OCI-LY7 (cell line): Measurements from ENCODE around the gene ORC3. TPM values are rescaled to one million over a fixed set of nuclear protein-coding genes. Genes with fewer than 3 reads are reported as not detected.

Experiments
- BruUV-seq: library from RNA; stranded (reverse); fragments of 400-500 nt; replicated peaks from 2 replicates; lab custom pipeline; 2021; lab: Mats Ljungman, UMichigan
- CTCF ChIA-PET: fragments of 300-600 bp; sonication (Branson Sonifier 250); formaldehyde crosslinking; loops from one replicate; lab custom pipeline; 2022; ENCODE audit warnings: antibody characterized with exemption; ENCODE audit not compliant: unreplicated experiment; lab: Charles Lee
- POLR2A ChIA-PET: fragments of 300-600 bp; sonication (Branson Sonifier 250); formaldehyde crosslinking; loops from one replicate; lab custom pipeline; 2022; ENCODE audit warnings: antibody characterized with exemption; lab: Charles Lee
- DNase-seq: peaks from one replicate; pipeline ENCODE4 v3.0.0-alpha.2; 2015; ENCODE audit warnings: low spot score
- H2AFZ ChIP-seq: fragments of 200-600 bp; sonication (generic), shearing (Covaris generic); 2 replicates; pipeline ENCODE4 v1.6.1; 2014; ENCODE audit warnings: mild to moderate bottlenecking, antibody characterized with exemption, low read length, moderate library complexity
- H3K27ac ChIP-seq: fragments of 200-600 bp; sonication (generic); 2 replicates; pipeline ENCODE4 v1.5.1; 2014; ENCODE audit warnings: mixed run types, low read depth, mild to moderate bottlenecking, moderate library complexity, low read length, inconsistent platforms; ENCODE audit not compliant: poor library complexity, severe bottlenecking
- H3K36me3 ChIP-seq: fragments of 200-600 bp; sonication (generic); 2 replicates; pipeline ENCODE4 v1.6.1; 2014; ENCODE audit warnings: mild to moderate bottlenecking, antibody characterized with exemption, low read length, moderate library complexity, mixed read lengths; ENCODE audit not compliant: insufficient read depth
- H3K4me1 ChIP-seq: fragments of 200-600 bp; sonication (generic); 2 replicates; pipeline ENCODE4 v1.5.1; 2014; ENCODE audit warnings: mild to moderate bottlenecking, low read length; ENCODE audit not compliant: insufficient read depth, poor library complexity, severe bottlenecking
- H3K4me2 ChIP-seq: fragments of 200-600 bp; sonication (generic); 2 replicates; pipeline ENCODE4 v1.6.1; 2014; ENCODE audit warnings: mild to moderate bottlenecking, low read length
- H3K4me3 ChIP-seq: fragments of 200-600 bp; sonication (generic); 2 replicates; pipeline ENCODE4 v1.5.1; 2014; ENCODE audit warnings: mild to moderate bottlenecking, low read depth, low read length; ENCODE audit not compliant: poor library complexity, severe bottlenecking
- H3K79me2 ChIP-seq: fragments of 200-600 bp; sonication (generic); 2 replicates; pipeline ENCODE4 v1.6.1; 2016; ENCODE audit warnings: low read depth, mild to moderate bottlenecking, low read length, moderate library complexity, mixed read lengths; ENCODE audit not compliant: insufficient read depth
- H3K9me2 ChIP-seq: fragments of 200-600 bp; sonication (generic); 2 replicates; pipeline ENCODE4 v1.6.1; 2016; ENCODE audit warnings: mild to moderate bottlenecking, low read length, mixed read lengths; ENCODE audit not compliant: insufficient read depth
- H3K9me3 ChIP-seq: fragments of 200-600 bp; sonication (generic); 2 replicates; pipeline ENCODE4 v1.6.1; 2014; ENCODE audit warnings: mild to moderate bottlenecking, mixed run types, low read length, mixed read lengths
- H4K20me1 ChIP-seq: fragments of 200-600 bp; sonication (generic); 2 replicates; pipeline ENCODE4 v1.6.1; 2014; ENCODE audit warnings: mild to moderate bottlenecking, antibody characterized with exemption, low read length, moderate library complexity, mixed read lengths; ENCODE audit not compliant: insufficient read depth
- EZH2phosphoT487 ChIP-seq: fragments of 200-600 bp; sonication (generic); IDR thresholded peaks from 2 replicates; pipeline ENCODE4 v1.6.1; 2018; ENCODE audit warnings: low read depth, borderline replicate concordance, mild to moderate bottlenecking, mixed run types, antibody characterized with exemption, low read length, moderate library complexity, mixed read lengths
- intact Hi-C: fragments of 100-400 bp; cut with micrococcal nuclease; formaldehyde crosslinking; loops from one replicate; pipeline ENCODE4 v1.10.0; 2022; ENCODE audit not compliant: unreplicated experiment
- total RNA-seq, 2 experiments: library from RNA; depleted of rRNA in 1 of 2; stranded (reverse); fragments of >200 nt in 1 of 2; shearing (Covaris generic) in 1 of 2; gene quantifications; 2 replicates each; pipeline ENCODE4 v1.2.3, GENCODE V29; 2014 to 2022
- TF ChIP-seq, protein P1 (sequence below): fragments of 200-600 bp; sonication (generic); conservative IDR thresholded peaks from 2 replicates; pipeline ENCODE4 v1.5.1; 2014; ENCODE audit warnings: mild to moderate bottlenecking, antibody characterized with exemption, low read length, moderate library complexity, mixed read lengths

ORC3 gene
- total RNA-seq, 2 experiments from 2014 or later = 34.8 to 45.0 TPM

DNA sequence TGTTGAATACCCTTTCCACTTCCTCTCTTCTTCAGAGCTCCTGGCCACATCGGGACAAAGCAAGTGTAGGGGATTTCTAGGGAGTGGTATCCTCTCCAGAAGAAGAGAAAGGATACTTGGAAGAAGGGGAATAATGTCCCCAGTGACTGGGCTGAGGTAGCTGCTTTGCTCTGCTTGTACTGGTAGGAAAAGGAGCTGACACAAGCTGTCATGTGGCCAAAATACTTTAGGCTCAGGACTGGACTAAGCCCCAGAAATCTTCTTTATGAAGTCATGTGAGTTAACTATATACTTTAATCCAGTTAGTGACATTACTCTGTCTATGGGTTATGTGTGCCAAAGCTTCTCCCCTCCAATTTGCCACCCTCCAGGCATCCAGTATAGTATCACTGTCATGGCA is 71.6 kb downstream of the ORC3 start:
- H3K9me3 ChIP-seq = no peaks in the 10 kb centered on the region
- H3K9me2 ChIP-seq = no peaks in the 10 kb centered on the region
- no peak overlapping the region for H3K27ac ChIP-seq
- intact Hi-C loops = no loop called here
- CTCF ChIA-PET = no interaction called here
- H3K79me2 ChIP-seq = no peaks in the 10 kb centered on the region
- H3K36me3 ChIP-seq = peaks cover 74% of the 10 kb centered on the region
- TF ChIP-seq, protein P1, sequence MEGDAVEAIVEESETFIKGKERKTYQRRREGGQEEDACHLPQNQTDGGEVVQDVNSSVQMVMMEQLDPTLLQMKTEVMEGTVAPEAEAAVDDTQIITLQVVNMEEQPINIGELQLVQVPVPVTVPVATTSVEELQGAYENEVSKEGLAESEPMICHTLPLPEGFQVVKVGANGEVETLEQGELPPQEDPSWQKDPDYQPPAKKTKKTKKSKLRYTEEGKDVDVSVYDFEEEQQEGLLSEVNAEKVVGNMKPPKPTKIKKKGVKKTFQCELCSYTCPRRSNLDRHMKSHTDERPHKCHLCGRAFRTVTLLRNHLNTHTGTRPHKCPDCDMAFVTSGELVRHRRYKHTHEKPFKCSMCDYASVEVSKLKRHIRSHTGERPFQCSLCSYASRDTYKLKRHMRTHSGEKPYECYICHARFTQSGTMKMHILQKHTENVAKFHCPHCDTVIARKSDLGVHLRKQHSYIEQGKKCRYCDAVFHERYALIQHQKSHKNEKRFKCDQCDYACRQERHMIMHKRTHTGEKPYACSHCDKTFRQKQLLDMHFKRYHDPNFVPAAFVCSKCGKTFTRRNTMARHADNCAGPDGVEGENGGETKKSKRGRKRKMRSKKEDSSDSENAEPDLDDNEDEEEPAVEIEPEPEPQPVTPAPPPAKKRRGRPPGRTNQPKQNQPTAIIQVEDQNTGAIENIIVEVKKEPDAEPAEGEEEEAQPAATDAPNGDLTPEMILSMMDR = no peak
- TF ChIP-seq EZH2phosphoT487 = no peak
- no peak for DNase-seq
- no peak overlapping the region for H2AFZ ChIP-seq
- H3K4me3 ChIP-seq = no peak overlapping the region
- H3K4me1 ChIP-seq = peaks cover 7% of the 10 kb centered on the region
- H3K4me2 ChIP-seq = no peak overlapping the region
- POLR2A ChIA-PET = interaction anchor here (0.6 to 0.7 kb wide), 3 partner anchors 9 to 1211 kb away, joined by 3 to 4 read pairs (median 3); no protein-coding TSS in a partner anchor
- BruUV-seq = no TSS peak
- H4K20me1 ChIP-seq = no peaks in the 10 kb centered on the region

DNA sequence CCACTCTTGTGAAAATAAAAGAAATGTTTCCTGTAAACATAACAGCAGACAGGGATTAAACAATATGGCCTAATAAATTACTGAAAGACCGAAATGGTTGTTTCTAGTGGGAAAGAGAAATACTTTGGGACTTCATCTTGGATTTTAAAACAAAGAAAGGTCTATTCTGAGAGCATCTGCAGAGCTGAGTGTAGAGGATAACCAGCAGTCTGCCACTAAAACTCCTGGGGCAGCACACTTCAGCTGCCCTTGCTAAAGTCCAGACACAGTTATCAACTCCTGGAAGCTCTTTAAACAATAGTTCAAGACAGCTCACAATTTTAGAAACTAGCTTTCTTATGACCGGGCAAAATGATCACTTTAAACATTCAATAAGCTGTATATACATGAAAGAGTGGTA is 73.5 kb downstream of the ORC3 start:
- Histone ChIP-seq H3K27ac (no peak overlapping the region), H2AFZ (no peak overlapping the region), H3K36me3 (peaks cover 74% of the 10 kb centered on the region), H4K20me1 (no peaks in the 10 kb centered on the region), H3K4me1 (no peaks in the 10 kb centered on the region), H3K9me3 (no peaks in the 10 kb centered on the region), H3K4me3 (no peak overlapping the region), H3K79me2 (no peaks in the 10 kb centered on the region), H3K9me2 (no peaks in the 10 kb centered on the region), H3K4me2 (no peak overlapping the region)
- ChIA-PET POLR2A (interaction anchor here (0.6 kb wide), 2 partner anchors 94 to 116 kb away, joined by 3 read pairs; no protein-coding TSS in a partner anchor), CTCF (no interaction called here)
- intact Hi-C loops = no loop called here
- TF ChIP-seq EZH2phosphoT487 = no peak
- TF ChIP-seq, protein P1 = no peak
- BruUV-seq = no TSS peak
- DNase-seq = no peak

DNA sequence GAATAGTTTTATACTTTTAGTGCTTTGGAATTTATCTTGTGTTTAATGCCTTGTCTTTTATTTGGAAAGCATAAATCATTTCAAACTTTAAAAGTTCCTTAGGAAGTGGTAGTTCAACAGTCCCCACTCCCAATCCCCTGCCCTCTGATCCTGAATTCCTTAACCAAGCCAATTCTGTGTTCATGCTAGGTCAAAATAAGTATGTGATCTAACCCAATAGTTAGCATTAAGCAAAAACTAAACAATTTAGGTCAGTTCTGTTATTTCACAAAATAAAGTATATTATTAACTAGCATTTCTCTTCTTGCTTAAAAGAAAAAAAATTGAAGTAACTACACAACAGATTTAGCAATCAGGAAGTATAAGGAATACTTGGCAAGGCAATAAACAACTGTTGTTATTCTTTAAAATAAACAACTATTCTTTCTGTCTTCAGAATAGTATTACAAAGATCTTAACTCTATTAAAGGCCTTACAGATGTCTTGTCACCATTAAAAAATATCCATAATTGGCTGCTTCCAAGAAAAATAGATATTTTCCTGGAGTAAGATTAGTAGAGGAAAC is 75.1 kb downstream of the ORC3 start:
- POLR2A ChIA-PET = interaction anchor here (0.6 kb wide), 1 partner anchor 21 kb away, joined by 3 read pairs; no protein-coding TSS in a partner anchor
- no TSS peak for BruUV-seq
- intact Hi-C loops = no loop called here

More for the DNA sequence above, 75.1 kb downstream of the ORC3 start:
- Histone ChIP-seq H2AFZ (no peak overlapping the region), H4K20me1 (no peaks in the 10 kb centered on the region), H3K36me3 (peaks cover 74% of the 10 kb centered on the region), H3K27ac (no peak overlapping the region), H3K4me1 (peaks cover 6% of the 10 kb centered on the region), H3K4me2 (no peak overlapping the region), H3K79me2 (no peaks in the 10 kb centered on the region), H3K9me3 (no peaks in the 10 kb centered on the region), H3K4me3 (no peak overlapping the region), H3K9me2 (no peaks in the 10 kb centered on the region)
- DNase-seq = no peak
- TF ChIP-seq, protein P1 = no peak
- TF ChIP-seq EZH2phosphoT487 = no peak
- CTCF ChIA-PET = interaction anchor here (0.8 to 1.0 kb wide), 2 partner anchors 9 to 12 kb away, joined by 3 read pairs; no protein-coding TSS in a partner anchor
